ENCODE results near the gene ROCK2. TPM values are rescaled to one million over a fixed set of nuclear protein-coding genes. Genes with fewer than 3 reads are reported as not detected.

ROCK2 gene
- total RNA-seq, 1 experiment from 2014 or later = 38.0 TPM

GRCh38 chr2:11250400-11251196 is 93.8 kb downstream of the ROCK2 start:
- Histone ChIP-seq H3F3A (ENCODE audit: insufficient read depth, low read depth) (peaks cover 24% of the 10 kb centered on the region), H4K20me1 (ENCODE audit: insufficient read depth) (peaks cover 30% of the 10 kb centered on the region), H2AFZ (no peak overlapping the region), H3K36me3 (ENCODE audit: low read depth) (peaks cover 10% of the 10 kb centered on the region; the same call in 1 of the 2 replicates), H3K27me3 (ENCODE audit: insufficient read depth, low read depth) (no peaks in the 10 kb centered on the region), H3K9me3 (ENCODE audit: insufficient read depth, low read depth) (no peaks in the 10 kb centered on the region), H3K4me3 (no peak overlapping the region), H3K4me2 (no peak overlapping the region), H3K9me2 (ENCODE audit: insufficient read depth) (no peaks in the 10 kb centered on the region), H3K4me1 (replicated peaks; ENCODE audit: insufficient read depth) (peaks cover 18% of the 10 kb centered on the region), H3K27ac (no peak overlapping the region), H3K79me2 (ENCODE audit: low read depth) (peaks cover 45% of the 10 kb centered on the region)
- DNase-seq = no peak
- BruUV-seq (replicated peaks) = no TSS peak
- TF ChIP-seq CTCF (conservative IDR thresholded peaks at IDR 0.05) = no peak
- ChIA-PET POLR2A (ENCODE audit: unreplicated experiment) (no interaction called here), CTCF (no interaction called here)
- intact Hi-C loops (cut with micrococcal nuclease; ENCODE audit: unreplicated experiment) = no loop called here

- POLR2A ChIA-PET (ENCODE audit: unreplicated experiment) = no interaction called here
- H2AFZ ChIP-seq = no peak overlapping the region
- H3K9me3 ChIP-seq (ENCODE audit: insufficient read depth, low read depth) = no peaks in the 10 kb centered on the region
- H3K27ac ChIP-seq = no peak overlapping the region; the same call in 1 of the 2 replicates
- no peak overlapping the region for H3K4me2 ChIP-seq
- BruUV-seq (replicated peaks) = no TSS peak
- H3K79me2 ChIP-seq (ENCODE audit: low read depth) = peaks cover 27% of the 10 kb centered on the region; the same call in 1 of the 2 replicates
- TF ChIP-seq CTCF (conservative IDR thresholded peaks at IDR 0.05) (no peak), EZH2 (IDR thresholded peaks at IDR 0.05; ENCODE audit: low read depth) (no peak)
- peak in 1 of 2 experiments; percentile 55 for DNase-seq
- H3K4me1 ChIP-seq (replicated peaks; ENCODE audit: insufficient read depth) = peaks cover 8% of the 10 kb centered on the region; the same call in 1 of the 2 replicates
- H3K27me3 ChIP-seq (ENCODE audit: insufficient read depth, low read depth) = no peaks in the 10 kb centered on the region
- H3F3A ChIP-seq (ENCODE audit: insufficient read depth, low read depth) = peaks cover 12% of the 10 kb centered on the region; the same call in 1 of the 2 replicates
- intact Hi-C loops (cut with micrococcal nuclease; ENCODE audit: unreplicated experiment) = no loop called here
- H4K20me1 ChIP-seq (ENCODE audit: insufficient read depth) = peaks cover 21% of the 10 kb centered on the region; the same call in 1 of the 2 replicates
- H3K9me2 ChIP-seq (ENCODE audit: insufficient read depth) = no peaks in the 10 kb centered on the region; the same call in 1 of the 2 replicates
- no peak overlapping the region for H3K4me3 ChIP-seq
- peaks cover 13% of the 10 kb centered on the region; the same call in 1 of the 2 replicates for H3K36me3 ChIP-seq (ENCODE audit: low read depth)
- CTCF ChIA-PET = interaction anchor here (0.9 kb wide), 1 partner anchor 13 kb away, joined by 3 read pairs; no protein-coding TSS in a partner anchor
Measured at GRCh38 chr2:11245322-11245721, 99.1 kb downstream of the ROCK2 start.

DNA sequence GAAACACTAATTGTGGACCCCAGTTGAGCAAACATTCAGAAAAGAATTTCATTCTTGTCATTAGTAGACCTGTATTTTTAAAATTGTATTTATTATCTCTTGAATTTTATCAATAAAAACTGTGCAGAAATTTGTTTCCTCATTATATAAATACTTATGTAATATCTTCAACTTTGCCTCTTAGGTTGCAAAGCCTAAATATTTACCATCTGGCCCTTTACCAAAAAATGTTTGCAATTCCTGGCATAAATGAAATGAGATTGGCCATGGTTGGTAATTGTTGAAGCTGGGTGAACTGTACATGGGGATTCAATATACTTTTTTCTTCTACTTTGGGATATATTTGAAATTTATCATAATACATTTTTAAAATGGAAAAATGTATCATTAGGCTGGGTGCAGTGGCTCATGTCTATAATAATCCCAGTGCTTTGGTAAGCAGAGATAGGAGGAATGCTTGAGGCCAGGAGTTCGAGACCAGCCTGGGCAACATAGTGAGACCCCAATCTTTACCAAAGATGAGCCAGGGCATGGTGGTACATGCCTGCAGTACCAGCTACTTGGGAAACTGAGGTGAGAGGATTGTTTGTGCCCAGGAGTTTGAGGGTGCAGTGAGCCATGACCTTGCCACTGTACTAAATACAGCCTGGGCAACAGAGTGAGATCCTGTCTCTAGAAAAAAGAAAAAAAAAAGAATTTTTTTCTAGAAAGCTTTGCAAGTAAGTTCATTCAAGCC is 100.2 kb downstream of the ROCK2 start:
- POLR2A ChIA-PET (ENCODE audit: unreplicated experiment) = no interaction called here
- no TSS peak for BruUV-seq (replicated peaks)

More for the DNA sequence above, 100.2 kb downstream of the ROCK2 start:
- Histone ChIP-seq H3K4me3 (no peak overlapping the region), H3K36me3 (ENCODE audit: low read depth) (peaks cover 9% of the 10 kb centered on the region; the same call in 1 of the 2 replicates), H3F3A (ENCODE audit: insufficient read depth, low read depth) (peaks cover 12% of the 10 kb centered on the region; the same call in 1 of the 2 replicates), H2AFZ (no peak overlapping the region), H3K9me3 (ENCODE audit: insufficient read depth, low read depth) (no peaks in the 10 kb centered on the region), H3K9me2 (ENCODE audit: insufficient read depth) (no peaks in the 10 kb centered on the region; the same call in 1 of the 2 replicates), H4K20me1 (ENCODE audit: insufficient read depth) (peaks cover 21% of the 10 kb centered on the region; the same call in 1 of the 2 replicates), H3K4me1 (replicated peaks; ENCODE audit: insufficient read depth) (peaks cover 8% of the 10 kb centered on the region; the same call in 1 of the 2 replicates), H3K79me2 (ENCODE audit: low read depth) (peaks cover 33% of the 10 kb centered on the region; the same call in 1 of the 2 replicates), H3K4me2 (no peak overlapping the region), H3K27ac (no peak overlapping the region), H3K27me3 (ENCODE audit: insufficient read depth, low read depth) (no peaks in the 10 kb centered on the region)
- intact Hi-C loops (cut with micrococcal nuclease; ENCODE audit: unreplicated experiment) = loop anchor here (5.0 kb wide), 1 partner anchor 98 kb away; the partner anchor contains the start of gene ROCK2
- CTCF ChIA-PET = no interaction called here
- no peak for TF ChIP-seq CTCF (conservative IDR thresholded peaks at IDR 0.05)
- no peak for TF ChIP-seq EZH2 (IDR thresholded peaks at IDR 0.05; ENCODE audit: low read depth)
- DNase-seq = no peak

All from PC-9 (cell line).